OCI-LY1 (cell line): ENCODE measurements around the gene ACSL6.

ENCODE experiments used
- H2AFZ ChIP-seq: fragments of 200-600 bp; sonication (generic), shearing (Covaris generic); 2 replicates; pipeline ENCODE4 v1.6.0; 2014; ENCODE audit warnings: antibody characterized with exemption, mild to moderate bottlenecking, low read length
- H3F3A ChIP-seq: fragments of 200-600 bp; sonication (generic), shearing (Covaris generic); 2 replicates; pipeline ENCODE4 v1.6.0; 2014; ENCODE audit warnings: mild to moderate bottlenecking, antibody characterized with exemption, low read length, moderate library complexity; ENCODE audit not compliant: insufficient read depth
- H3K27ac ChIP-seq: fragments of 200-600 bp; sonication (generic); 2 replicates; pipeline ENCODE4 v1.5.1; 2014; ENCODE audit warnings: low read length, mixed run types, mild to moderate bottlenecking, low read depth; ENCODE audit not compliant: poor library complexity, severe bottlenecking
- H3K27me3 ChIP-seq: fragments of 200-600 bp; sonication (generic); 2 replicates; pipeline ENCODE4 v1.6.0; 2014; ENCODE audit warnings: antibody characterized with exemption, mild to moderate bottlenecking, low read length, moderate library complexity; ENCODE audit not compliant: insufficient read depth
- H3K36me3 ChIP-seq: fragments of 200-600 bp; sonication (generic); 2 replicates; pipeline ENCODE4 v1.6.1; 2014; ENCODE audit warnings: mild to moderate bottlenecking, antibody characterized with exemption, low read length, moderate library complexity, mixed read lengths; ENCODE audit not compliant: insufficient read depth
- H3K4me1 ChIP-seq: fragments of 200-600 bp; sonication (generic); 2 replicates; pipeline ENCODE4 v1.5.1; 2014; ENCODE audit warnings: mild to moderate bottlenecking, low read length, moderate library complexity; ENCODE audit not compliant: insufficient read depth, severe bottlenecking
- H3K4me2 ChIP-seq: fragments of 200-600 bp; sonication (generic), shearing (Covaris generic); 2 replicates; pipeline ENCODE4 v1.6.1; 2014; ENCODE audit warnings: low read length
- H3K4me3 ChIP-seq: fragments of 200-600 bp; sonication (generic); 2 replicates; pipeline ENCODE4 v1.5.1; 2014; ENCODE audit warnings: low read length, low read depth, mild to moderate bottlenecking, mixed read lengths; ENCODE audit not compliant: poor library complexity, severe bottlenecking
- H3K79me2 ChIP-seq: fragments of 200-600 bp; shearing (Covaris generic); 2 replicates; pipeline ENCODE4 v1.6.1; 2016; ENCODE audit warnings: mixed run types, low read length, mixed read lengths; ENCODE audit not compliant: insufficient read depth
- H3K9ac ChIP-seq: fragments of 200-600 bp; sonication (generic), shearing (Covaris generic); 2 replicates; pipeline ENCODE4 v1.6.1; 2014; ENCODE audit warnings: mild to moderate bottlenecking, low read length, mixed read lengths
- H3K9me2 ChIP-seq: fragments of 200-600 bp; sonication (generic), shearing (Covaris generic); 2 replicates; pipeline ENCODE4 v1.6.1; 2014; ENCODE audit warnings: low read depth, mild to moderate bottlenecking, low read length, mixed read lengths
- H3K9me3 ChIP-seq: fragments of 200-600 bp; shearing (Covaris generic); 2 replicates; pipeline ENCODE4 v1.6.1; 2014; ENCODE audit warnings: low read length, mixed read lengths
- H4K20me1 ChIP-seq: fragments of 200-600 bp; sonication (generic), shearing (Covaris generic); 2 replicates; pipeline ENCODE4 v1.6.0; 2016; ENCODE audit warnings: mild to moderate bottlenecking, low read length; ENCODE audit not compliant: insufficient read depth
- CTCF ChIP-seq: fragments of 200-600 bp; sonication (generic), shearing (Covaris generic); IDR thresholded peaks from 2 replicates; pipeline ENCODE4 v1.5.1; 2017; ENCODE audit warnings: mild to moderate bottlenecking, antibody characterized with exemption, low read length, moderate library complexity, mixed read lengths
- EZH2 ChIP-seq: fragments of 200-600 bp; sonication (generic), shearing (Covaris generic); IDR thresholded peaks from 2 replicates; pipeline ENCODE4 v1.8.0; 2017; ENCODE audit warnings: borderline replicate concordance, mixed run types, mild to moderate bottlenecking, antibody characterized with exemption, low read length, moderate library complexity, mixed read lengths

ACSL6 gene

GRCh38 chr5:132054697-132055440 is 43.4 kb upstream of the ACSL6 start:
- no peaks in the 10 kb centered on the region for H4K20me1 ChIP-seq
- H3K4me1 ChIP-seq: no peaks in the 10 kb centered on the region
- no peaks in the 10 kb centered on the region for H3K36me3 ChIP-seq
- H2AFZ ChIP-seq: no peak overlapping the region
- H3K79me2 ChIP-seq: no peaks in the 10 kb centered on the region
- H3K27me3 ChIP-seq: 0 out of 2 replicates have a peak, but pooled peaks cover 4% of the 10 kb centered on the region
- no peak for TF ChIP-seq CTCF
- TF ChIP-seq EZH2: no peak
- no peak overlapping the region for H3K27ac ChIP-seq
- no peaks in the 10 kb centered on the region for H3K9me3 ChIP-seq
- H3K4me3 ChIP-seq: no peak overlapping the region
- H3K9me2 ChIP-seq: no peaks in the 10 kb centered on the region
- H3F3A ChIP-seq: no peaks in the 10 kb centered on the region
- no peak overlapping the region for H3K4me2 ChIP-seq
- H3K9ac ChIP-seq: no peak overlapping the region

- no peaks in the 10 kb centered on the region for H3K4me1 ChIP-seq
- no peaks in the 10 kb centered on the region for H3K9me3 ChIP-seq
- no peak overlapping the region for H3K9ac ChIP-seq
- H3K4me3 ChIP-seq: no peak overlapping the region
- no peaks in the 10 kb centered on the region for H4K20me1 ChIP-seq
- H3K4me2 ChIP-seq: no peak overlapping the region
- H3K9me2 ChIP-seq: no peaks in the 10 kb centered on the region
- H3F3A ChIP-seq: no peaks in the 10 kb centered on the region
- no peaks in the 10 kb centered on the region for H3K79me2 ChIP-seq
- no peak overlapping the region for H3K27ac ChIP-seq
- H3K36me3 ChIP-seq: no peaks in the 10 kb centered on the region
- no peak overlapping the region for H2AFZ ChIP-seq
- TF ChIP-seq EZH2: no peak
- no peak for TF ChIP-seq CTCF
- H3K27me3 ChIP-seq: 0 out of 2 replicates have a peak, but pooled peaks cover 4% of the 10 kb centered on the region
These were observed 42.7 kb upstream of the ACSL6 start for GRCh38 chr5:132054031-132054696.

- H3K36me3 ChIP-seq: no peaks in the 10 kb centered on the region
These were observed 42.0 kb upstream of the ACSL6 start for GRCh38 chr5:132053483-132053882.

More at GRCh38 chr5:132053483-132053882, 42.0 kb upstream of the ACSL6 start:
- Histone ChIP-seq H3K27ac (no peak overlapping the region), H3K9me3 (no peaks in the 10 kb centered on the region), H2AFZ (no peak overlapping the region), H3K4me1 (no peaks in the 10 kb centered on the region), H3K79me2 (no peaks in the 10 kb centered on the region), H3K4me2 (no peak overlapping the region), H3K9ac (no peak overlapping the region), H3K27me3 (0 out of 2 replicates have a peak, but pooled peaks cover 6% of the 10 kb centered on the region), H3K4me3 (no peak overlapping the region), H3K9me2 (no peaks in the 10 kb centered on the region), H3F3A (no peaks in the 10 kb centered on the region), H4K20me1 (no peaks in the 10 kb centered on the region)
- TF ChIP-seq CTCF: no peak
- TF ChIP-seq EZH2: no peak
